Measurements from ENCODE around the gene USP6NL. TPM values are rescaled to one million over a fixed set of nuclear protein-coding genes. Genes with fewer than 3 reads are reported as not detected.

The USP6NL gene
- total RNA-seq, 2 experiments from 2014 or later, result 3.2 to 3.4 TPM

DNA sequence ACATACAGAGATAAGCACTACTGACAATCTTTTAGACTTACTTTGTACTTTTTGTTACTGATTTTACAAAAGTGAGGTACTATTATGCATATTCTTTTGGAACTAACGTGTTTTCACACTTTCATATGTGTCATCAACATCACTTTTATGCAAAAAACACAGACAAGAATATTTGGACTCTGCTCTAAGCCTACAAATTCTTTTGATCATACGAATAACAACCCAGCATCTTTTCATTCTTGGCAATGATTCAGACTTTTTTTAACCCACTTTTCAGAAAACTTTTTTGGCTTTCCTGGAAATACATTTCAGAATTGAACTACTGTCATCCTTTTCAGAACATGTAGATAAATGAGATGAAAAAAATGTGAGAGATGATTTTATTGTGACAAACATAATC lies 30.2 kb downstream of the USP6NL start:
- intact Hi-C loops (cut with micrococcal nuclease), result loop anchor here (1.0 to 2.0 kb wide), 5 partner anchors 22 to 129 kb away; partner anchors contain the start of gene USP6NL
- Mint-ChIP-seq H3K36me3 (peaks cover 6% of the 10 kb centered on the region), H3K27me3 (no peaks in the 10 kb centered on the region), H3K4me3 (no peak overlapping the region), H3K4me1 (ENCODE audit: low read depth) (peaks cover 35% of the 10 kb centered on the region), H3K9me3 (peaks cover 4% of the 10 kb centered on the region), H3K27ac (peak overlapping the region; percentile 54)
- DNase-seq, result no peak
- POLR2A ChIA-PET, result no interaction called here
- CTCF ChIA-PET, result interaction anchor here (0.9 kb wide), 1 partner anchor 61 kb away, joined by 4 read pairs; no protein-coding TSS in a partner anchor

DNA sequence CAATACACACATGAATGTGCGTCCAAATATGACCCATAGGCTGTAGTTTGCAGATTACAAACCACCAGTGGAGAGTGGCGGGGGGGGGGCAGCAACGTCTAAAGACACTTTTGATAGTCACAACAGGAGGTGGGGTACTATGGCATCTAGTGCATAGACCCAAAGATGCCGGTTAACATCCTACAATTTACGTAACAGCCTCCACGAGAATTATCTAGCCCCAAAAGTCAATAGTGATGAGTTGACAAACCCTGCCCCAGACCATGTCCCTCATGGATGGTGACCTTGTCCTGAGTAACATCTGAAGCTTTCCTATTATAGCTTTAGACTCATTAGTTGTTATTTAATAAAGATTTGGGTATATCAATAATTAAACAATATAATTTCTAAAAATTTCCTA lies 31.6 kb downstream of the USP6NL start:
- ChIA-PET POLR2A (interaction anchor here (1.0 kb wide), 1 partner anchor 28 kb away, joined by 3 read pairs; no protein-coding TSS in a partner anchor), CTCF (interaction anchor here (1.7 kb wide), 1 partner anchor 25 kb away, joined by 5 read pairs; no protein-coding TSS in a partner anchor)
- intact Hi-C loops (cut with micrococcal nuclease), result loop anchor here (2.0 kb wide), 3 partner anchors 23 to 63 kb away; partner anchors contain the start of gene USP6NL
- H3K9me3 Mint-ChIP-seq, result peaks cover under 1% of the 10 kb centered on the region
- peaks cover 3% of the 10 kb centered on the region for H3K27me3 Mint-ChIP-seq
- H3K27ac Mint-ChIP-seq, result no peak overlapping the region
- peaks cover 3% of the 10 kb centered on the region for H3K36me3 Mint-ChIP-seq
- peaks cover 33% of the 10 kb centered on the region for H3K4me1 Mint-ChIP-seq (ENCODE audit: low read depth)
- no peak overlapping the region for H3K4me3 Mint-ChIP-seq
- no peak for DNase-seq

DNA sequence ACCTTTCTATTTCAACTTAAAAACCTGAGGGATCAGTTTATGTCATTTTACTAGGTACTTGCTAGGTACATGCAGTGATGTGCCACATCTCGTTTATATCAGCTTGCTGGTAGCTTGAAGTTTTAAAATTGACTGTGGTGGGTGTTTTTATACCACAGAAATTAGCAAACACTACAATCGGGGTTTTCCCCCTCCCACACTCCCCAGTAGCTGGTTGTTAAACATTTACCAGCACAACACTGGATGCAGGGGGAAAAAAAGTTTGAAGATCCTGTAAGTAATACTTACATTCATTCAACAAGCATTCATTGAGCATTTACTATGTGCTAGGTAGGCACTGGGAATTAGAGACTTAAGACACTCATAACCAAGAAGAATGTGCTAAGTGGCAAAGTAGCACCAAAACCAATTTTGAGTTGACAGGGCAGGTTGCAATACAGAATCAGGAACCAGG lies 32.6 kb downstream of the USP6NL start:
- H3K4me3 Mint-ChIP-seq, result no peak overlapping the region
- peak; percentile 68 for DNase-seq
- peaks cover 33% of the 10 kb centered on the region for H3K4me1 Mint-ChIP-seq (ENCODE audit: low read depth)
- intact Hi-C loops (cut with micrococcal nuclease), result loop anchor here (2.0 kb wide), 1 partner anchor 62 kb away; no protein-coding TSS in a partner anchor
- no peaks in the 10 kb centered on the region for H3K9me3 Mint-ChIP-seq
- H3K27me3 Mint-ChIP-seq, result peaks cover 6% of the 10 kb centered on the region
- ChIA-PET CTCF (interaction anchor here (1.7 kb wide), 1 partner anchor 24 kb away, joined by 5 read pairs; no protein-coding TSS in a partner anchor), POLR2A (interaction anchor here (1.1 kb wide), 1 partner anchor 24 kb away, joined by 4 read pairs; no protein-coding TSS in a partner anchor)
- H3K27ac Mint-ChIP-seq, result no peak overlapping the region
- no peaks in the 10 kb centered on the region for H3K36me3 Mint-ChIP-seq

DNA sequence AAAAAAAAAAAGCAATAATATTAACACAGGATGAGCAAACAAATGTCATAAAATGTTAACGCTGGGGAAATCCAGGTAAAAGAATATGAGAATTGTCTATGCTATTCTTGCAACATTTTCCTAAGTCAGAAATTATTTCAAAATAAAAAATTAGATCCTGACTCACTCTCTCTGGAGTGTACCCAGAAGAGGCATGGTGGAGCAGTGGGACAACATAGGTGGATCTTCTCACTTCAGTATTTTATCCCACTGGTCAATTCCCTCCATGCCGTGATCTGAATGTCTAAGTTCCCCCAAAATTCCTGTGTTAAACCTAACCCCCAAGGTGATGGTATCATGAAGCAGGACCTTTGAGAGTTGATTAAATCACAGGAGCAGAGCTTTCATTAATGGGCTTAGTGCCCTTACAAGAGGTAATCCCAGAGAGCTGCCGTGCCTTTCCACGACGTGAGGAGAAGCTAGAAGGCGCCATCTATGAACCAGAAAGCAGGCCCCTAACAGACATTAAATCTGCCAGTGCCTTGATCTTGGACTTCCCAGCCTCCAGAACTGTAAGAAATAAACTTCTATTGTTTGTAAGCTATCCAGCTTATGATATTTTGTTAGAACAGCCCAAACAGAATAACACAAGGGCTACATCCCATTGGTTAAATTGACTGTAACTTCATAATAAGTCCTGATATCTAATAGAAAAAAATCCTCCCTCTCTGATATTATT lies 35.2 kb downstream of the USP6NL start:
- Mint-ChIP-seq H3K36me3 (no peaks in the 10 kb centered on the region), H3K27ac (no peak overlapping the region), H3K4me1 (ENCODE audit: low read depth) (peaks cover 31% of the 10 kb centered on the region), H3K27me3 (peaks cover 6% of the 10 kb centered on the region), H3K4me3 (no peak overlapping the region), H3K9me3 (no peaks in the 10 kb centered on the region)
- no peak for DNase-seq
- ChIA-PET POLR2A (no interaction called here), CTCF (interaction anchor here (1.0 kb wide), 1 partner anchor 19 kb away, joined by 3 read pairs; no protein-coding TSS in a partner anchor)
- intact Hi-C loops (cut with micrococcal nuclease), result no loop called here

DNA sequence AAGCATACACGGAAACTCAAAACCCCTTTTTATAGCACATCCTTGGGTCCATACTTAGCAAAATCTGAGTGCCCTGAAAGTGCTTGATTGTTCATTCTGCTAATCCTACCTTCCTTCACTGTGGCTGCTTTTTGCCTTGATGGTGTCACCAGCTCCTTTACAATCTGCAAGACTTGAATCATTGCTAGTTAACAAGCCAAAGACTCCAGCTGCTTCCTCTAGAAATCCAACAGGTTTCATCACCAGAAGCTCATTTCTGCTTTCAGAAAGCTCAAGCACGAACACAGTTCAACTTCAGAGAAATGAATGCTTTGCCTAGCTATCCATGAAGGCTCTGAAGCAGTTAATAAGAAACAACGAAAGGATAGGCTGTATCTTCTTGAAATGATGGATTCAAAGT lies 38.0 kb downstream of the USP6NL start:
- Mint-ChIP-seq H3K9me3 (no peaks in the 10 kb centered on the region), H3K36me3 (no peaks in the 10 kb centered on the region), H3K27me3 (peaks cover 6% of the 10 kb centered on the region), H3K4me1 (ENCODE audit: low read depth) (peaks cover 11% of the 10 kb centered on the region), H3K4me3 (no peak overlapping the region), H3K27ac (no peak overlapping the region)
- ChIA-PET POLR2A (interaction anchor here (1.1 kb wide), 1 partner anchor 10 kb away, joined by 3 read pairs; no protein-coding TSS in a partner anchor), CTCF (interaction anchor here (1.2 kb wide), 1 partner anchor 58 kb away, joined by 3 read pairs; no protein-coding TSS in a partner anchor)
- intact Hi-C loops (cut with micrococcal nuclease), result no loop called here
- DNase-seq, result no peak

DNA sequence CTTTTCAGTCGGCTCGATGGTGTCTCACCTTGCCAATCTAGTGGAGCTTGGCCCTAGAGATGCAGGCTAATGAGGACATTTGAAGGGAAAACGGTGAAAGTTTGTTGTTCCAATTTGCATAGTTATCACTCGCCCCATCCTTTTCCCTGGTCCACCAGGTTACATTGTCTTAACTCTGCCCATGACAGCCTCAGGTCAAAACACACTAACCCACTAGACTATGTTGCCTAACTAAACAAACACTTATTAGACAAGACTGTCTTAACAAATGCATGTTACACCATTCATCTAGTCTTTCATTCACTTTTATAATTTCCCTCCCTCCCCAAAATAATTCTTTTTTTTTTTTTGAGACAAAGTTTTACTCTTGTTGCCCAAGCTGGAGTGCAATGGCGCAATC lies 40.7 kb downstream of the USP6NL start:
- CTCF ChIA-PET, result no interaction called here
- intact Hi-C loops (cut with micrococcal nuclease), result no loop called here
- Mint-ChIP-seq H3K36me3 (no peaks in the 10 kb centered on the region), H3K4me3 (no peak overlapping the region), H3K27me3 (peaks cover 6% of the 10 kb centered on the region), H3K27ac (no peak overlapping the region), H3K9me3 (no peaks in the 10 kb centered on the region), H3K4me1 (ENCODE audit: low read depth) (peaks cover 7% of the 10 kb centered on the region)
- DNase-seq, result no peak
- POLR2A ChIA-PET, result no interaction called here

DNA sequence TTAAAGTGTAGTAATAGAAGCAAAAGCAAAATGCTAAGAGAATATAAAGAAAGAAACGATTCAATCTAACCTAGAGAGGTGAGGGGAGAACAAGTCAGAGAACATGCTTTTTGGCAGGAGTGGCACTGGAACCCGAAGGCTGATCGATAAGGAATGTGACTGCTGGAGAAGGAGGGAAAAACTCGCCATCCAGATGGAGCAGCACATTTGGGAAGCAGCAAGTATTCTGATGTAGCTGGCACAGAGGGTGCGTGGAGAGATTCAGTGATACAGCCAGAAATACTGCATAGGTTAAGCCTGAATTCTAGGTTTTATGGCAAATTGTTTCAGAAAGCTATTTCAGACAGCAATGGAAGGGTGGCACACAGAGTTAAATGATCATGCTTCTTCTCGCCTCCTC lies 42.0 kb downstream of the USP6NL start:
- CTCF ChIA-PET, result interaction anchor here (1.3 kb wide), 1 partner anchor 188 kb away, joined by 4 read pairs; no protein-coding TSS in a partner anchor
- DNase-seq, result no peak
- Mint-ChIP-seq H3K4me1 (ENCODE audit: low read depth) (peaks cover 4% of the 10 kb centered on the region), H3K27me3 (peaks cover 2% of the 10 kb centered on the region), H3K36me3 (no peaks in the 10 kb centered on the region), H3K27ac (no peak overlapping the region), H3K4me3 (no peak overlapping the region), H3K9me3 (no peaks in the 10 kb centered on the region)
- POLR2A ChIA-PET, result no interaction called here
- intact Hi-C loops (cut with micrococcal nuclease), result no loop called here

DNA sequence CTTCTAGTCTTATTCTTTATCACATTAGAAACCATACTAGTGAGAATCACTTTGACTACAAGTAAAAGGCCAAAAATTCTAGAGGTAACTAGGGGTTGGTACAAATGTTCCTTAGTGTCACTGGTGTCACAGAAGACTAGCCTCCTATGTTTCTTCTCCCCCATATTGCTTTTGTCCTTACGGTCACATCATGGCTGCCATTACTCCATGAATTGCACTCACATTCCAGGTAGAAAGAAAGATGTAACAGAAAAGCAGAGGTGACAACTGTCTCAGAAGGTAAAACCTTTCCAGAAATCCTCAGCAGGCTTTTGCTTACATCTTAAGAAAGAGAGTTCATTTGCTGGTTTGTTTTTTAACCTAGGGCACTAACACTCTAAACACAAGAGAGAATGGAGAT lies 42.9 kb downstream of the USP6NL start:
- Mint-ChIP-seq H3K4me3 (no peak overlapping the region), H3K27me3 (no peaks in the 10 kb centered on the region), H3K4me1 (ENCODE audit: low read depth) (peaks cover 4% of the 10 kb centered on the region), H3K9me3 (no peaks in the 10 kb centered on the region), H3K27ac (no peak overlapping the region), H3K36me3 (no peaks in the 10 kb centered on the region)
- CTCF ChIA-PET, result interaction anchor here (1.3 kb wide), 1 partner anchor 189 kb away, joined by 4 read pairs; no protein-coding TSS in a partner anchor
- intact Hi-C loops (cut with micrococcal nuclease), result no loop called here
- POLR2A ChIA-PET, result no interaction called here
- DNase-seq, result no peak

DNA sequence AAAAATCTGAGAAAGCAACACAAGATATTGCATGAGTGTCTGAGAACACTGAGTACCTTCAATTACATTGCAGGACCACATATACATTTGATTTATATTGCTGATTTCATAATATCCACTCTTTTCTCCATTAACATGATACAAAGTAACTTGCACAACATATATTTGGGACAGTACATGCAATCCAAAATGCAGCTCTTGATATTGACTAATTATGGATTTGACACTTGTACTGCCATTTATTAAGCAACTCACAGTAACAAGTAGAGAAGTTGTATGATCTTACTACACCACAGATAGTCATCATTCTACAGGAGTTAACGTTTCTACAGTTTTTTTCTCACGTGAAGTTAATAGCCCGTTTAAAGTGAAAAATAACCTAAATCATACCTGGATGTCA lies 46.7 kb downstream of the USP6NL start:
- CTCF ChIA-PET, result interaction anchor here (0.6 kb wide), 1 partner anchor 457 kb away, joined by 3 read pairs; no protein-coding TSS in a partner anchor
- no peak for DNase-seq
- POLR2A ChIA-PET, result interaction anchor here (0.7 kb wide), 1 partner anchor 1000 kb away, joined by 3 read pairs; no protein-coding TSS in a partner anchor
- Mint-ChIP-seq H3K27ac (no peak overlapping the region), H3K9me3 (no peaks in the 10 kb centered on the region), H3K4me3 (no peak overlapping the region), H3K27me3 (no peaks in the 10 kb centered on the region), H3K36me3 (peaks cover 3% of the 10 kb centered on the region), H3K4me1 (ENCODE audit: low read depth) (no peaks in the 10 kb centered on the region)
- intact Hi-C loops (cut with micrococcal nuclease), result no loop called here

DNA sequence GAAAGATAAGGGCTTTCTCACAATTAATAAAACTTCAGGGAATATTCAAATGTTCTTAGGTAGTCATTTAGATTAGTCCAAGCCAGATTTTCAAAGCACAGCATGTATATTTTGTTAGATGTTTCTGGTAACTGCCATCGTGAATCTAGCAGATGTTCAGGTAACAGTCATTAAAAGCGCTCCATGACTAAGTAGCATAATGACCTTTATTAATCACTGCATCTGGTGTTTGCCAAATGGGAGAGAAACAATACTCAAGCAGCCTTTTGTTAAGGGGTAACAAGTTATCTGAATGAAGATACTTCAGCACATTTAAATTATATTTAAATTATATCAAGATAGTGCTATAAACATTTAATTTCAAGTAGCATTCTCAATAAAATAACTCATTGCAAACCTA lies 47.5 kb downstream of the USP6NL start:
- CTCF ChIA-PET, result interaction anchor here (0.6 kb wide), 1 partner anchor 457 kb away, joined by 3 read pairs; no protein-coding TSS in a partner anchor

DNA sequence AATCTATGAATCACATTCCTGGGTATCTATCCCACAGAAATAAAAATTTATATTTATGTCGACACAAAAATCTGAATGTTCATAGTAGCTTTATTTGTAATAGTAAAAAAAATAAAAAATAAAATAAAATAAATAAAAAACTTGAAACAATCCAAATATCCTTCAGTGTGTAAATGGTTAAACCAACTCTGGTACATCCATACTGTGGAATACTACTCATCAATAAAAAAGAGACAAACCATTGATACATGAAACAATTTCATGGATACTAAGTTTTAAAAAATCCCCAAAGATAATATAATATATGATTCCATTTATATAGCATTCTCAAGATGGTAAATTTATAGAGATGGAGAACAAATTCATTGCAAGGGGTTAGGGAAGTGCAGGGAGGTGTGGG lies 48.6 kb downstream of the USP6NL start:
- POLR2A ChIA-PET, result no interaction called here
- CTCF ChIA-PET, result no interaction called here
- DNase-seq, result no peak
- no peak overlapping the region for H3K4me3 Mint-ChIP-seq
- no peaks in the 10 kb centered on the region for H3K9me3 Mint-ChIP-seq
- H3K36me3 Mint-ChIP-seq, result peaks cover 3% of the 10 kb centered on the region
- H3K27ac Mint-ChIP-seq, result no peak overlapping the region
- no peaks in the 10 kb centered on the region for H3K27me3 Mint-ChIP-seq
- intact Hi-C loops (cut with micrococcal nuclease), result no loop called here
- no peaks in the 10 kb centered on the region for H3K4me1 Mint-ChIP-seq (ENCODE audit: low read depth)

More for the DNA sequence above, 47.5 kb downstream of the USP6NL start:
- H3K27me3 Mint-ChIP-seq, result no peaks in the 10 kb centered on the region
- H3K36me3 Mint-ChIP-seq, result peaks cover 3% of the 10 kb centered on the region
- DNase-seq, result no peak
- H3K9me3 Mint-ChIP-seq, result no peaks in the 10 kb centered on the region
- POLR2A ChIA-PET, result no interaction called here
- intact Hi-C loops (cut with micrococcal nuclease), result no loop called here
- H3K4me1 Mint-ChIP-seq (ENCODE audit: low read depth), result no peaks in the 10 kb centered on the region
- no peak overlapping the region for H3K27ac Mint-ChIP-seq
- no peak overlapping the region for H3K4me3 Mint-ChIP-seq

DNA sequence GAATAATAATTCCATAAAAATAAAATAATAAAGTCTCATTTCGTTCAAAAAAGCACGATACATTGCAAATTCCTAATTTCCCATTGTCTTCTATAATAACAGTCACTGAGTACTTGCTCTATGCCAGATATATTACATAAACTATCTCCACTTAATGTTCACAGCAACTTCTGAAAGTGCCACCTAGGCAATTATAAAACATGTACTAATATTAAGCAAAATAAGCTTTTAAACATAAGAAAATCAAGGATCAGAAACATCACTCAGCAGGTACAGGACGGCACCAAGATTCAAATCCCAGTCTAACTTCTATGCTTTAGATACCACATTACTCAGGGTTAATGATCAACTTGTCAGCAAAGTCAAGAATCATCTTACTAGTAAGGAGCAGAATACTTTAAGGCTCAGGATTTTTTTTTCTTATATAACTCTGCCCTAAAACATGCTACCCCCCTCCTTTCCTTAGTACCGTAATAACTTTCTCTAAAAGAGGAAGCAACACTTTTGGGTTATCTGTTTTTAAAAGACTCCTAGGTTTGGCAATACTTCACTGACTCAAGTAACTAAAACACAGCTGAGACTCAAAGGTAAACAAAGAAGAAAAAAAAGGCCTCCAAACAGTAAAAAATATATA lies 51.3 kb downstream of the USP6NL start:
- Mint-ChIP-seq H3K27me3 (peaks cover 5% of the 10 kb centered on the region), H3K36me3 (peaks cover 6% of the 10 kb centered on the region), H3K27ac (no peak overlapping the region), H3K4me3 (no peak overlapping the region), H3K9me3 (peaks cover 3% of the 10 kb centered on the region), H3K4me1 (ENCODE audit: low read depth) (no peaks in the 10 kb centered on the region)
- POLR2A ChIA-PET, result no interaction called here
- no peak for DNase-seq
- intact Hi-C loops (cut with micrococcal nuclease), result no loop called here
- CTCF ChIA-PET, result no interaction called here
